GM12878 (cell line): ENCODE results near the gene COG2.

Source experiments
- CTCF ChIP-seq, 3 experiments: IDR thresholded peaks in 2 of 3; conservative IDR thresholded peaks in 1 of 3; 2 replicates each; pipeline ENCODE4 v1.5.1; 2011; ENCODE audit warnings: low read depth in 3 of 3, low read length in 3 of 3, mild to moderate bottlenecking in 3 of 3, control low read depth in 2 of 3, moderate library complexity in 2 of 3, inconsistent platforms in 1 of 3, mixed read lengths in 1 of 3; ENCODE audit not compliant: control insufficient read depth in 2 of 3, insufficient read depth in 1 of 3; ENCODE audit errors: extremely low read depth in 1 of 3
- EP300 ChIP-seq, 2 experiments: fragments of 150-350 bp in 1 of 2; IDR thresholded peaks; 2 replicates each; pipeline ENCODE4 v1.6.1; 2011 to 2012; ENCODE audit warnings: low read depth in 2 of 2, low read length in 2 of 2, borderline replicate concordance in 1 of 2, improper control_type of control experiment in 1 of 2, inconsistent platforms in 1 of 2; ENCODE audit not compliant: control insufficient read depth in 1 of 2
- LARP7 ChIP-seq: fragments of 450-650 bp; IDR thresholded peaks from 2 replicates; pipeline ENCODE4 v1.6.1; 2017; ENCODE audit warnings: mild to moderate bottlenecking

- TF ChIP-seq CTCF (IDR thresholded peaks at IDR 0.05 in 2 of 3, conservative IDR thresholded peaks at IDR 0.05 in 1 of 3; ENCODE audit: control insufficient read depth in 2 of 3, extremely low read depth in 1 of 3, insufficient read depth in 1 of 3, low read depth in 3 of 3, low read length in 3 of 3) (no peak), EP300 (IDR thresholded peaks at IDR 0.05; ENCODE audit: borderline replicate concordance in 1 of 2, control insufficient read depth in 1 of 2, low read depth in 2 of 2, low read length in 2 of 2) (no peak), LARP7 (no peak)
Observed at GRCh38 chr1:230717251-230717650, 75.0 kb downstream of the COG2 start.
